Thyroid gland (tissue), 4 donors: ENCODE measurements around the gene TMEM79. TPM values are rescaled to one million over a fixed set of nuclear protein-coding genes. Genes with fewer than 3 reads are reported as not detected.

Experiments
- DNase-seq, 2 donors: peaks; one replicate each; pipeline ENCODE4 v3.0.0-alpha.2; 2019
- H3K27ac ChIP-seq, 3 donors: fragments of 200-600 bp; sonication (generic); 1 replicate in 2 of 3; 2 replicates in 1 of 3; pipeline ENCODE4 v1.5.1; 2016 to 2019; ENCODE audit warnings: mild to moderate bottlenecking in 1 of 3, moderate library complexity in 1 of 3
- H3K27me3 ChIP-seq: fragments of 200-600 bp; sonication (generic); one replicate; pipeline ENCODE4 v1.5.1; 2019
- H3K36me3 ChIP-seq, 2 donors: fragments of 200-600 bp; sonication (generic); one replicate each; pipeline ENCODE4 v1.5.1; 2016 to 2019
- H3K4me1 ChIP-seq, 2 donors: fragments of 200-600 bp; sonication (generic); one replicate each; pipeline ENCODE4 v1.5.1; 2017 to 2019
- H3K4me3 ChIP-seq, 3 donors: fragments of 200-600 bp; sonication (generic); replicated peaks in 1 of 3; 1 replicate in 2 of 3; 2 replicates in 1 of 3; pipeline ENCODE4 v1.5.1; 2016; ENCODE audit warnings: mild to moderate bottlenecking in 1 of 3
- H3K9me3 ChIP-seq: fragments of 200-600 bp; sonication (generic); one replicate; pipeline ENCODE4 v1.5.1; 2017
- CTCF ChIP-seq, 6 experiments: fragments of 200-600 bp in 3 of 6; fragments of 450-650 bp in 3 of 6; sonication (generic) in 3 of 6; IDR thresholded peaks; one replicate each; pipeline ENCODE4 v1.5.1; 2016 to 2019; ENCODE audit warnings: antibody characterized with exemption in 6 of 6, mild to moderate bottlenecking in 2 of 6, inconsistent platforms in 1 of 6, moderate library complexity in 1 of 6
- POLR2A ChIP-seq, 2 donors: fragments of 450-650 bp; IDR thresholded peaks; one replicate each; pipeline ENCODE4 v1.6.1; 2017; ENCODE audit warnings: antibody characterized with exemption in 2 of 2, mild to moderate bottlenecking in 2 of 2, moderate library complexity in 1 of 2
- WGBS, 2 donors: methylation state at CpG; one replicate each; pipeline ENCODE4 v1.1.5; 2017; 5-methylcytosine and 5-hydroxymethylcytosine counted together
- intact Hi-C: fragments of 100-400 bp; cut with DNase I; formaldehyde crosslinking; loops from one replicate; pipeline ENCODE4 v1.15.1; 2023
- total RNA-seq, 4 donors: library from RNA; depleted of rRNA; stranded (reverse); fragments of >200 nt; gene quantifications; one replicate each; pipeline ENCODE4 v1.2.3, GENCODE V29; 2016

Gene TMEM79
- total RNA-seq, 4 donors from 2014 or later = 0.96 to 2.2 (median 1.7) TPM

- H3K36me3 ChIP-seq = peaks cover 71 to 80% of the 10 kb centered on the region in 2 donors
Measured at GRCh38 chr1:156270314-156270713, 13.8 kb upstream of the TMEM79 start.

GRCh38 chr1:156276532-156276931, 7.6 kb upstream of the TMEM79 start:
- intact Hi-C loops = no loop called here
- TF ChIP-seq CTCF (IDR thresholded peaks at IDR 0.05) (no peak), POLR2A (IDR thresholded peaks at IDR 0.05) (no peak)
- no peaks in the 10 kb centered on the region for H3K9me3 ChIP-seq
- H3K27me3 ChIP-seq = no peaks in the 10 kb centered on the region
- peaks cover 68 to 71% of the 10 kb centered on the region in 2 donors for H3K36me3 ChIP-seq
- no peak overlapping the region for H3K27ac ChIP-seq
- DNase-seq = no peak
- no peak overlapping the region for H3K4me3 ChIP-seq
- H3K4me1 ChIP-seq = peaks cover 4 to 7% of the 10 kb centered on the region in 2 donors

More at GRCh38 chr1:156270314-156270713, 13.8 kb upstream of the TMEM79 start:
- H3K4me1 ChIP-seq = no peaks in the 10 kb centered on the region
- H3K9me3 ChIP-seq = no peaks in the 10 kb centered on the region
- H3K27ac ChIP-seq = no peak overlapping the region
- no peak overlapping the region for H3K4me3 ChIP-seq
- no peak for DNase-seq
- 92 to 97% methylated on average over 2 to 3 of the region's 3 CpGs for whole genome bisulfite sequencing, 2 donors
- no peak for TF ChIP-seq POLR2A (IDR thresholded peaks at IDR 0.05)
- TF ChIP-seq CTCF (IDR thresholded peaks at IDR 0.05) = no peak
- no peaks in the 10 kb centered on the region for H3K27me3 ChIP-seq
- intact Hi-C loops = no loop called here

GRCh38 chr1:156276966-156277381, 7.2 kb upstream of the TMEM79 start:
- Histone ChIP-seq H3K27me3 (no peaks in the 10 kb centered on the region), H3K36me3 (peaks cover 64 to 67% of the 10 kb centered on the region in 2 donors), H3K4me1 (peaks cover 9 to 10% of the 10 kb centered on the region in 2 donors), H3K4me3 (no peak overlapping the region), H3K9me3 (no peaks in the 10 kb centered on the region), H3K27ac (no peak overlapping the region)
- WGBS, 2 donors = 76 to 86% methylated on average over 6 of the region's 6 CpGs
- intact Hi-C loops = no loop called here
- TF ChIP-seq CTCF (IDR thresholded peaks at IDR 0.05) (no peak), POLR2A (IDR thresholded peaks at IDR 0.05) (no peak)
- DNase-seq = no peak

- Histone ChIP-seq H3K27me3 (no peaks in the 10 kb centered on the region), H3K4me3 (no peak overlapping the region), H3K27ac (no peak overlapping the region), H3K4me1 (peaks cover 16 to 21% of the 10 kb centered on the region in 2 donors), H3K9me3 (no peaks in the 10 kb centered on the region), H3K36me3 (peaks cover 36 to 38% of the 10 kb centered on the region in 2 donors)
- no peak for DNase-seq
- TF ChIP-seq CTCF (IDR thresholded peaks at IDR 0.05) (no peak), POLR2A (IDR thresholded peaks at IDR 0.05) (no peak)
- 87 to 92% methylated on average over 3 of the region's 3 CpGs for WGBS, 2 donors
- intact Hi-C loops = no loop called here
Measured at GRCh38 chr1:156279837-156280236, 4.3 kb upstream of the TMEM79 start.

GRCh38 chr1:156281281-156281680, 2.8 kb upstream of the TMEM79 start:
- Histone ChIP-seq H3K9me3 (no peaks in the 10 kb centered on the region), H3K27me3 (no peaks in the 10 kb centered on the region), H3K36me3 (peaks cover 22 to 24% of the 10 kb centered on the region in 2 donors), H3K4me1 (peaks cover 16 to 21% of the 10 kb centered on the region in 2 donors), H3K4me3 (peak overlapping the region in 1 of 3 donors; percentile 94), H3K27ac (no peak overlapping the region)
- no peak for DNase-seq
- no peak for TF ChIP-seq POLR2A (IDR thresholded peaks at IDR 0.05)
- intact Hi-C loops = no loop called here
- WGBS, 2 donors = 32 to 36% methylated on average over 8 of the region's 8 CpGs
